ENCODE data around the gene CDHR4.
"Not testable (repeated sequence)": the region's sequence is repeated elsewhere in the genome, so short reads cannot be mapped to it uniquely, and the experiment has no call there.

The CDHR4 gene

DNA sequence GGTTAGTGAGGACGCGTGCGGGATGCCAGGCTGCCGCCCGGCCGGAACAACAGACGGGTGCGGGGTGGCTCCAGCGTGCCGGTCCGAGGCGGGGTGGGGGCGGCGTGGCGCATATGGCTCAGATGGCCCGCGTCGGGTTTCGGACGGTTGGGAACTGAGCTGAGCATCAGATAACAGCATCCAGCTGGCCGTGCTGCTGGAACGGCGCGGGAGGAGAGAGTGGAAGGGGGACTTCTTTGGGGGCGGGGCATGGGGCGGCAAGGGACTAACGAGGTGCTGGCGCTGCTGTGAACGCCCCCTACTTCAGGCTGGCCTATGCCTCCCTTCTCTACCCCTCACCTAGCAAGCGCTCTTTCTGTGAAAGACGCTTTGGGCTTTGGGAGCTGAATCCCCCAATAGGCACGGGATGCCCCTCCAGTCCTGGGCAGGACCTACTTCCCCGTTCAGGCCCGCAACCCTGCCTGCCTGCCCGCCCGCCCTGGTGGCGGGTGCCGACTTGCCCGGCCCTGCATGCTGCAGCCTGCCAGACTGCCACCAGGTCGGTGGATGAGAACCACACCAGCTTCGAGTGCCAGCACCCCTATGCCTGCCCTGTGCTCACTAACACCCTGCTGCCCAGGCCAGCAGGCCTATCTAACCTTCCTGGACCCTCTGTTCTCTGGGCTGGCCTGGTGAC is 3.9 kb upstream of the CDHR4 start:
- no peak for ATAC-seq

GRCh38 chr3:49802719-49803464 is 3.2 kb upstream of the CDHR4 start, which contains the start of gene INKA1:
Gene INKA1, plus strand, starts transcription at chr3:49803261. Its CDS starts 132 bp downstream, at chr3:49803393.
- DNase-seq (peak; percentile 92), ATAC-seq (peak; percentile 79)

More for the DNA sequence above, 3.9 kb upstream of the CDHR4 start:
- DNase-seq: peak; percentile 54

DNA sequence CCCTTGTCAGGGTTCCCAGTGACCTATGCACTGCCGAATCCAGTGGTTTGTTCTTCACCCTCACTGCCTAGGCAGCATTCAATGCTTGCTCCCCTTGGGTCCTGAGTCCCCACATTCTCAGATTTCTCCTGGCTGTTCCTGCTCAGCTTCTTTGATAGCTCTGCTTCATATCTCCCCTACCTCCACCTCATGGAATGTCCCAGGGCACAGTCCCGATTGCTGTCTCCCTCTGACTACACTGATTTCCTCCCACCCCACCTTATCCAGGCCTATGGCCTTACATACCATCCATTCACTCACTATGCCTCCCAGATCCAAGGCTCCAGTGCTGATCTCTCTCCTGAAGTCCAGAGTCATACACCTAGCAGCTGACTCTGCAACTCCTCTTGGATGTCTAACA is 1.5 kb upstream of the CDHR4 start:
- DNase-seq (no peak), ATAC-seq (no peak)

DNA sequence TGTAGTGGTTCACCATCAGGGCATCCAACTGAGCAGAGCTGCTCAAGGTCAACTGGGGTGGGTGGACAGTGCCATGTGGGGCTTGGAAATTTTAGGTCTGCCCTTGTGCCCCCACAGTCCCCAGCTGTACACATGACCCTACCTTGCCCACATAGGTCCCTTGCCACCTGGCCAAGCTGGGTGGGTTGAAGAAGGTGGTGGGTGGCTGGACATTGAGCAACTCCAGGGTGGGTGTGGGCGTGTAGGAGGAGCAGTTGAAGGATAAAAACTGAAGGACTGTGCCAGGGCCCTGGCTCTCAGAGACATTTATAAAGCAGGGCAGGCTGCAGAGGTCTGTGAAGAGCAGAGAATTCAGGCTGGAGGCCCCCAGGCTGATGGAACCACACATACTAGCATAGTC is 568 bp downstream of the CDHR4 start:
- DNase-seq (no peak), ATAC-seq (no peak)

DNA sequence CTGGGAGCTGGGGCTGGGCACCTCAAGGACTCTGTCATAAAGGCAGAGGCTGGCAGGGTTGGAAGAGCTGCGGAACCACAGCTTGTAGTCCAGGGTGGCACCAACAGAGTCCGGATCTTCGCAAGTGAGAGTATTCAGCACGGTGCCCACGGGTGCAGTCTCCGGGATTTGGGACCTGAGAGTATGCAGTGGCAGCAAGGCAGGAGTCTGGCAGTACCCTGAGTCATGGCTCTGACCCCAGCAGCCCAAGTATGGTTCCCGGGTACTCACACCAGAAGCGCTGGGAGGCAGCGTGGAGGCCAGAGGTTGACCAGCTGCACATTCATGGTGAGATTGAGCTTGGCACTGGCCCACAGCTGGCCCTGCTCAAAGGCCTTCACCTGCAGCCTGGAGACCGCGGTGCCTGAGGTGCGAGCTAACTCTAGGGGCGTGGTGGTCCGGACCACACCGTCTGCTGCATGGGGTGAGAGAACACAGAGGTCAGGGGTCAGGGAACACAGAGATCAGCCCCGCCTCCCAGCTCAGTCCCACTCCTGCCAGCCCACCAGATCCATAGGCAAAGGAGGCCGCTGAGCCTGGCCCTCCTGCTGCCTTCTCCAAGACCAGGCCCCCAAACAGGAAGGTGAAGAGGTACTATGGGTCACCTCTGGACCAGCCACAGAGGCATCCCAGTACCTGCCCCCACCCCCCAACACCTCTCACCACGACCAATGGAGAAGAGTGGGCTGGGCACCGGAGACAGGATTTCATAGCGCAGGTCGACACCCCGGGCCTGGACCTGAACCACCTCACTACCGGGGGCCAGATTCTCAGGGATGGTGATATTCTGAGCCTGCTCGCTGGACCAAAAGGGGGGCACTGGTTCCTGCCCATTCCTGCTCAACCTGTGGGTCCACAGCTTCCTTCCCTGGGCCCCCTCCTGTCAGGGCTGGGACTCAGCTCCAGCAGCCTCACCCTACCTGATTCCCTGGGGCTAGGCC is 4.5 kb downstream of the CDHR4 start:
- ATAC-seq: no peak

GRCh38 chr3:49794431-49794830 is 5.2 kb downstream of the CDHR4 start:
- no peak for ATAC-seq
- DNase-seq: no peak

More for the DNA sequence above, 4.5 kb downstream of the CDHR4 start:
- no peak for DNase-seq

DNA sequence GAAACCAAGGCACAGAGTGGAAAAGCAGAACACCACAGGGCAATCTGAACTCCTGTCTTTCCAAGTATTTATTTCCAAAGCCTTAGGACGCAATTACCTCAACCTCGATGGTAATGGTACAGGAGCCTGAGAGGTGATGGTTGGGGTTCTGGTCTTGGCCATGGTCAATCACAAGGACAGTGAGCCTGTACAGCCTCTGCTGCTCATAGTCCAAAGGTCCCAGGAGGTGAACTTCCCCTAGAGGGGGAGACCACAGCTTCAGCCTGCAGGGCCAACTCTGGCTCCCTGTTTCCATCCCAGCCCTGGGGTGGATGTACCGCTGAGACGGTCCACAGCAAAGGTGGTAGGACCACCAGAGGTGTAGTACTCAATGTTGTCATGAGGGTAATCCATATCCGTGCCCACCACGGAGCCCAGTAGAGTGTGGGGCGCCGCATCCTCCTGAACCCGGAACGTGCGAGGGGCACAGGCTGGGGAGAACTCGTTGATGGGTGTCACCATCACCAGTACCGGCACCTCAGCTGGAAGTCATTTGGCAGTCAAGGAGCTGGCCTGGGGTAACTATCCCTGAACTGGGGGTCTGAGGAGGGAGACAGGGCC is 6.1 kb downstream of the CDHR4 start:
- DNase-seq: no peak
- ATAC-seq: no peak

GRCh38 chr3:49792371-49793150 is 7.1 kb downstream of the CDHR4 start:
- ATAC-seq: no peak

DNA sequence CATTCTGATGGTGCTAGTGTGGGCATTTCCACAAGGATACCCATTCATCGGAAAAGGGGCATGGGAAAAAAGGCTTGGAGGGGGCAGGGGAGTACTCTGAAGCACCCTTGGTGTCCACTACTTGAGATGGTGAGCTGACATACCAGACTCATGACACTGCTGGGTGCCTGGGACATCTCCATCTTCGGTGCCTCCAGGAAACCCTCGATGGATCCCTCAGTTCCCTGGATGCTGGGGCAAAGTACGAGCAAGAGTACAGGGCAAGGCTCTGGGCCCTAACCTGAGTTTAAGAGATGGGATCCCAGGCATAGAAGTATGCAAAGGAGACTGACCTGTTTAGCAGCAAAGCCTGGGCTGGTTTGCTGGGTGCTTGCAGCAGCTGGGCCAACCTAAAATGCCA is 8.1 kb downstream of the CDHR4 start:
- DNase-seq (no peak), ATAC-seq (no peak)

More at GRCh38 chr3:49792371-49793150, 7.1 kb downstream of the CDHR4 start:
- no peak for DNase-seq

GRCh38 chr3:49790626-49791411 is 8.9 kb downstream of the CDHR4 start:
- DNase-seq (no peak), ATAC-seq (no peak)

DNA sequence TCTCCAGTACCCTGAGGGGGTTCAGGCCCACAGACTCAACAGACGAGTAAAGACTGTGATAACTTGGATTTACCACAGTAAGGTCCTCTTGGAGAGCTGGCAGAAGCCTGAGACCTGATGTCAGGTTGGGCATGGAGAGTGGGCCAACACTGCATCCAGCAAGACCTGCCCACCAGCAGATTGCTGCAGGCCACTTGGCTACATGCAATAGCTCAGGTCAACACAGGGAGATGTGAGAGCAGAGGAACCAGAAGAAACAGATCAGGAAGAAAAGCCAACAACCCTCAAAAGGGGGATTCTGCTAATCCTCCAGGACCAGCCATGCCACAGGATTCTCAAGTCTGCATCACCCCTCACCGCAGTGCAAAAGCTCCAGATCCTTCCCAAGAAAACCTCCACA is 11.6 kb downstream of the CDHR4 start:
- no peak for DNase-seq
- ATAC-seq: no peak

- no peak for ATAC-seq
Measured at GRCh38 chr3:49787536-49787935, 12.1 kb downstream of the CDHR4 start.

DNA sequence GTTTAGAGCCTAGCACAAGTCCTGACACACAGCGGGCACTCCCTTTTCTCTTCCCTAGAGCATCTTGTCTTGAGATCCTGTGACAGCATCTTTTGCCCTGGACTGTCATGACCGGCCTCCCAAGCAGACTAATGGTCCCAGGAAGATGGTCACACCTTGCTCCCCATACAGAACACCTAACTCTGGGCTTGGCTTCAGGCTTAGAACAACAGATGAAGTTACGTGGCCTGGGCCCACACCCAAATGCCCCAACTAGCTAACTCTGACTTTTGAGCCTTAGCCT is 12.6 kb downstream of the CDHR4 start:
- DNase-seq: no peak
- no peak for ATAC-seq

More at GRCh38 chr3:49787536-49787935, 12.1 kb downstream of the CDHR4 start:
- no peak for DNase-seq

- DNase-seq (peak; percentile 99), ATAC-seq (peak; percentile 100)
Measured at GRCh38 chr3:49786357-49787181, 13.1 kb downstream of the CDHR4 start, which contains the start of gene IP6K1. Gene IP6K1, minus strand, starts transcription at chr3:49786542. Its CDS starts 38,502 bp downstream, at chr3:49748040.

DNA sequence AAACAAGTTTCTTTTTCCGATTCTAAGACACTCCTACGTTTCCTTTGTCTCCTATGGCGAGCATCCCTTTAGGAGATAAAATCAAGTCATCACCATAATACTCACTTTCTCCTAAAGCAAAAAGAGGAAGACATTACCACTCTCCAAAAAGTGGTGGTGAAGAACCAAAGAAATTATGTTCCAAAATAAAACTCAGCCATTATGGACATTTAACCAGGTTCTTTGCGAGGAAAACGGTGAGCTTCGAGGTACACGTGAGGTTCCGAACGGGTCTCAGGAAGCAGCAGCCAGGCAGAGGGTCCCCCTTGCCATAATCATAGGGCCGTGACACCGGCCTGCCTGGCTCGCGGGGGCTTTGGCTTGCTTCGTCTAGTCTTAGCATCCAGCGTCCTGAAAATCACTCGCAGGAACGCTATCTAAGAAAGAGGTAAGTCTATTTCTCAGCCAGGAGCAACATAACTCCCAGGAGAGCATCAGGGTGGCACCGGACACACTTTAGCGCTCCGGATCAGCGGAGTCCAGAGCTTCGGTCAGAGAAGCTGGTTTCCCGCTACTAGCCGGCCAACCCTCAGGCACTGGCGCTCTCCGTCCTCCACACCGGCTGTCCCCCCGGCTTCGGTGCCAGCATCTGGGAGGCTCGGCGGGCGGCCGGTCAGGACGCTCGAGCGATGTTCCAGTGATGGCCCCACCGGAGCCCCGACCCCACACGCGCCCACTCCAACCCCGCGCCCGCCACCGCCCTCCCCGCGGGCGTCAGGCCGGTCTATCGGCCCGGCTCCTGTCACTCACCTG is 13.9 kb downstream of the CDHR4 start:
- DNase-seq (peak; percentile 27), ATAC-seq (peak; percentile 48)

DNA sequence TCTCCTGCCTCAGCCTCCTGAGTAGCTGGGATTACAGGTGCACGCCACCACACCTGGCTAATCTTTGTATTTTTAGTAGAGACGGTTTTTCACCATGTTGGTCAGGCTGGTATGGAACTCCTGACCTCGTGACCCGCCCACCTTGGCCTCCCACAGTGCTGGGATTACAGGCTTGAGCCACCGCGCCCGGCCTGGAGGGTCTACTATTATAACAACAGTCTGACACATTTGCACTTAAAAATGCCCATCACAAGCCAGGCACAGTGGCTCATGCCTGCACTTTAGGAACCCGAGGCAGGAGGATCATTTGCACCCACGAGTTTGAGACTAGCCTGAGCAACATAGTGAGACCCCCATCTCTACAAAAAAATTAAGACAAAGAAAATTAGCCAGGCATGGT is 17.4 kb downstream of the CDHR4 start:
- not testable (repeated sequence) for DNase-seq, ATAC-seq

DNA sequence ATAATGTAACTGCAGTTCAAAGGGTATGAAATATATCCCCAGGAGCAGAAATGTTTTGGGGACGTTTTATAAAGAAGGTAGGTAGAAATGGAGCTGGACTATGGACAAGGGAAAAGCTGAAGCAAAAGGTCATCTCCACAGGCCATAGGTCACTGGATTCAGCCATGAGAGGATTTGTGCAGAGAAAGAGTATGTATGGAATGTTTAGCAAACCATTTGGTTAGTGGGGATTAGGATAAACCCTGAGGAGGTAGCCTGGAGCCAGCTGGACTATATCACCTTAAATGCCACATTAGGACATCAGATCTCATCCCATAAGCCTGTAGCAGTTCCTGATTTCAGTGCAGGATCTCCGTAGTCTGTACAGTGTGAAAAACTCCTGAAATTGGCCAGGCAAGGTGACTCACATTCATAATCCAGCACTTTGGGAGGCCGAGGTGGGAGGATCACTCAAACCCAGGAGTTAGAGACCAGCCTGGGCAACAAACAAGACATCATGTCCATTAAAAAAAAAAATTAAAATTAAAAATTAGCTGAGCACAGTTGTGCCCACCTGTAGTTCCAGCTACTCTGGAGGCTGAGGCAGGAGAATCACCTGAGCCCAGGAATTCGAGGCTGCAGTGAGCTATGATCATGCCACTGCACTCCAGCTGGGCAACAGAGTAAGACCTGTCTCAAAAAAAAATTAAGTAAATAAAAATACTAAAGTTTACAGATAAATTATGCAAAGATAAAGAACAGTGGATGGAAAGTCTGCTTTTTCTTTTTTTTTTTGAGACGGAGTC is 18.1 kb downstream of the CDHR4 start:
- ATAC-seq (no peak), DNase-seq (no peak)

DNA sequence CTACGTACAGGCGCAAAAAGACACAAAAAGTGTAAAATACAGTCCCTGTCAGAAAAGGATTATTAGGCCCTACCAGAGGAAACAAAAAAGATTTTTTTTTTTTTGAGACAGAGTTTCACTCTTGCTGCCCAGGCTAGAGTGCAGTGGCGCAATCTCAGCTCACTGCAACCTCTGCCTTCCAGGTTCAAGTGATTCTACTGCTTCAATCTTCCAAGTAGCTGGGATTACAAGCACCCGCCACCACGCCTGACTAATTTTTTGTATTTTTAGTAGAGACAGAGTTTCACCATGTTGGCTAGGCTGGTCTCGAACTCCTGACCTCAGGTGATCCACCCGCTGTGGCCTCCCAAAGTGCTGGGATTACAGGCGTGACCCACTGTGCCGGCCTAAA is 18.7 kb downstream of the CDHR4 start:
- not testable (repeated sequence) for DNase-seq, ATAC-seq
